Measurements from ENCODE around the gene OAF. TPM values are rescaled to one million over a fixed set of nuclear protein-coding genes. Genes with fewer than 3 reads are reported as not detected.

The OAF gene
- total RNA-seq, 1 experiment from 2014 or later = 97.1 TPM

DNA sequence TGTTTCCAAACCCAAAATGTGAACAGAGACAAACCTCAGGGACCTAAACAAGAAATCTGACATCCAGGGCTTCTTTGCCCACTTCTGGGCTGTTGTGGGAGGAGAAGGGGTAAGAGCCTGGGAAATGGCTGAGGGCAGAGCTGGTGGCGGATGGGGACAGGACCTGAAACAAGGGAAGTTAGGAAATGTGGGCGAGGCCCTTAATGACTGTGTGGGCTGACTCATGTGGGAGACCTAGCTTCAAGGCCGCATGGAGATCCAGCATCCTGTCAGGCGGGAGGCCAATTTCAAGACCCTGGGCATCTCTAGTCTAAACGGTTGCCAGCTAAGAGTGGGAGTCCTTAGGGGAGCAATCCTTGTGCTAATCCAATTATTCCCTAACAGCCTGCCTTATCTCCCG is 2.1 kb upstream of the OAF start:
- H3K27ac ChIP-seq (ENCODE audit: low read length) = peak overlapping the region; percentile 78
- intact Hi-C loops (cut with micrococcal nuclease) = no loop called here
- peak overlapping the region; percentile 33 for H3K4me2 ChIP-seq (ENCODE audit: low read length)
- no peak overlapping the region for H3K4me3 ChIP-seq (ENCODE audit: low read length)
- no TSS peak for BruUV-seq (replicated peaks)
- ChIA-PET POLR2A (ENCODE audit: unreplicated experiment) (interaction anchor here (0.6 kb wide), 1 partner anchor 439 kb away, joined by 3 read pairs; no protein-coding TSS in a partner anchor), CTCF (no interaction called here)
- peak; percentile 79 for DNase-seq
- ATAC-seq = peak; percentile 18; the same call in 1 of the 2 replicates
- H3K9me2 ChIP-seq (replicated peaks; ENCODE audit: low read length) = no peaks in the 10 kb centered on the region
- peaks cover 25% of the 10 kb centered on the region for H3K79me2 ChIP-seq (ENCODE audit: low read length)
- H3K4me1 ChIP-seq (ENCODE audit: insufficient read depth, low read length) = peaks cover 39% of the 10 kb centered on the region
- no peaks in the 10 kb centered on the region for H3K27me3 ChIP-seq (ENCODE audit: low read length)
- peak overlapping the region; percentile 37; the same call in 1 of the 2 replicates for H3K9ac ChIP-seq (ENCODE audit: low read length)
- TF ChIP-seq EZH2phosphoT487 (IDR thresholded peaks at IDR 0.05; ENCODE audit: borderline replicate concordance, low read length) = no peak
- TF ChIP-seq EZH2 (IDR thresholded peaks at IDR 0.05; ENCODE audit: low read length, unreplicated experiment) = no peak
- TF ChIP-seq, protein P1, sequence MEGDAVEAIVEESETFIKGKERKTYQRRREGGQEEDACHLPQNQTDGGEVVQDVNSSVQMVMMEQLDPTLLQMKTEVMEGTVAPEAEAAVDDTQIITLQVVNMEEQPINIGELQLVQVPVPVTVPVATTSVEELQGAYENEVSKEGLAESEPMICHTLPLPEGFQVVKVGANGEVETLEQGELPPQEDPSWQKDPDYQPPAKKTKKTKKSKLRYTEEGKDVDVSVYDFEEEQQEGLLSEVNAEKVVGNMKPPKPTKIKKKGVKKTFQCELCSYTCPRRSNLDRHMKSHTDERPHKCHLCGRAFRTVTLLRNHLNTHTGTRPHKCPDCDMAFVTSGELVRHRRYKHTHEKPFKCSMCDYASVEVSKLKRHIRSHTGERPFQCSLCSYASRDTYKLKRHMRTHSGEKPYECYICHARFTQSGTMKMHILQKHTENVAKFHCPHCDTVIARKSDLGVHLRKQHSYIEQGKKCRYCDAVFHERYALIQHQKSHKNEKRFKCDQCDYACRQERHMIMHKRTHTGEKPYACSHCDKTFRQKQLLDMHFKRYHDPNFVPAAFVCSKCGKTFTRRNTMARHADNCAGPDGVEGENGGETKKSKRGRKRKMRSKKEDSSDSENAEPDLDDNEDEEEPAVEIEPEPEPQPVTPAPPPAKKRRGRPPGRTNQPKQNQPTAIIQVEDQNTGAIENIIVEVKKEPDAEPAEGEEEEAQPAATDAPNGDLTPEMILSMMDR (conservative IDR thresholded peaks at IDR 0.05; ENCODE audit: low read depth, low read length) = no peak
- no peaks in the 10 kb centered on the region for H3K36me3 ChIP-seq (ENCODE audit: low read depth, low read length)
- H2AFZ ChIP-seq (ENCODE audit: low read length) = peak overlapping the region; percentile 24; the same call in 1 of the 2 replicates
- peaks cover 10% of the 10 kb centered on the region; the same call in 1 of the 2 replicates for H4K20me1 ChIP-seq (ENCODE audit: low read length)
- no peaks in the 10 kb centered on the region for H3K9me3 ChIP-seq (ENCODE audit: low read length)
- H3F3A ChIP-seq (ENCODE audit: low read length, unreplicated experiment) = no peaks in the 10 kb centered on the region

DNA sequence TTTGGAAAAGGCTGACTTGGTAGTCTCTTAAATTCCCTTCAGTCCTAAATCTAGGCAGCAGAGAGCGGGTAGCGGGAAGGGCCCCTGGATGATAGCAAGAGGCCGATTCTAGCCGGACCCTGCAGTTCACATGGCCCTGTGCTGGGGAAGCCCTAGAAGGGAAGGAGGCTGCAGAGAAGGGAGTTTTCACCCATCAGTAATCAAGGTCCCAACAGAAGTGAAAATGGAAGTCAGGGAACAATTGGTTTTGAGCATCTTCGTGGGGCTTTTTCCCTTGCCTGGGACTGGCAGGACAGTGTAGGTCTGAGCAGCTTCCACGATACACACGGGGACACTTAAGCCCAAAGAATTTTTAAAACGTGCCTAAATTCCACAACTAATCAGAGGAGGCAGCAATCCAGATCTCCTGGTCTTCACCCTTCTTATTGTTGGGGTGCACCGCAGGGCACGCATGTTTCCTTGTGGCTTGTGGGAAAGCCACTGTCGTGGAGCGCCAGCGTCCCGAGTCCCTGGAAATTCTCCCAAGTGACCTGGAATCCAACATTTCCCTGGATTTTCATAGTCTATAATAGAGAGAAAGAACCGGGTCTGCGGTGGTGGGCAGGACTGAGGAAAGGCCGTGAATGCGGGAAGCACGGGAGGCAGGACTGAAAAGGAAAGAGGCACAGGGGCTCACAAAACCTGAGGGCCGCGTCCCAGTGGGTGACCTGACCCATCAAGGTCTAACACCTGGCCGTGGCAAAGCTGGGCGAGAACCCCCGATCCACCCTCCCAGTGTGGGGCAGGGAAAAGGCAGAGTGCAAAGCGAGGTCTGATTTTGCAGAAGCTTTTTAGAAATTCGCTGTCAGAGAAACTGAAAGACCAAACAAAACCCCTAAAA is 846 bp upstream of the OAF start:
- DNase-seq (no peak), ATAC-seq (no peak)
- H3K79me2 ChIP-seq (ENCODE audit: low read length) = peaks cover 35% of the 10 kb centered on the region
- H3F3A ChIP-seq (ENCODE audit: low read length, unreplicated experiment) = no peaks in the 10 kb centered on the region
- H3K4me3 ChIP-seq (ENCODE audit: low read length) = peak overlapping the region; percentile 77
- H2AFZ ChIP-seq (ENCODE audit: low read length) = peak overlapping the region; percentile 91
- no peaks in the 10 kb centered on the region for H3K27me3 ChIP-seq (ENCODE audit: low read length)
- H3K27ac ChIP-seq (ENCODE audit: low read length) = peak overlapping the region; percentile 78
- ChIA-PET POLR2A (ENCODE audit: unreplicated experiment) (no interaction called here), CTCF (no interaction called here)
- no peaks in the 10 kb centered on the region for H3K9me3 ChIP-seq (ENCODE audit: low read length)
- TSS peak; percentile 42 for BruUV-seq (replicated peaks)
- peak overlapping the region; percentile 91 for H3K4me2 ChIP-seq (ENCODE audit: low read length)
- no peaks in the 10 kb centered on the region for H3K9me2 ChIP-seq (replicated peaks; ENCODE audit: low read length)
- TF ChIP-seq EZH2 (IDR thresholded peaks at IDR 0.05; ENCODE audit: low read length, unreplicated experiment) (no peak), EZH2phosphoT487 (IDR thresholded peaks at IDR 0.05; ENCODE audit: borderline replicate concordance, low read length) (no peak)
- TF ChIP-seq, protein P1 (conservative IDR thresholded peaks at IDR 0.05; ENCODE audit: low read depth, low read length) = no peak
- intact Hi-C loops (cut with micrococcal nuclease) = loop anchor here (2.0 to 5.0 kb wide), 2 partner anchors 38 to 81 kb away; no protein-coding TSS in a partner anchor
- H3K9ac ChIP-seq (ENCODE audit: low read length) = peak overlapping the region; percentile 76
- H3K4me1 ChIP-seq (ENCODE audit: insufficient read depth, low read length) = peaks cover 50% of the 10 kb centered on the region
- H4K20me1 ChIP-seq (ENCODE audit: low read length) = peaks cover 20% of the 10 kb centered on the region; the same call in 1 of the 2 replicates
- peaks cover 10% of the 10 kb centered on the region for H3K36me3 ChIP-seq (ENCODE audit: low read depth, low read length)
